ENCODE results near the gene SPNS3. TPM values are rescaled to one million over a fixed set of nuclear protein-coding genes. Genes with fewer than 3 reads are reported as not detected.

Gene SPNS3
- polyA plus RNA-seq, 1 donor from 2014 or later, result 0.94 TPM

Other genes starting within 250 kb of the SPNS3 start
- 9.4 TPM for gene ANKFY1, start 170.0 kb upstream of the SPNS3 start, polyA plus RNA-seq
- gene UBE2G1, start 67.3 kb upstream of the SPNS3 start, polyA plus RNA-seq, result 97.5 TPM
- not detected for gene SPNS2, start 64.9 kb downstream of the SPNS3 start, polyA plus RNA-seq
- gene MYBBP1A, start 121.4 kb downstream of the SPNS3 start, polyA plus RNA-seq, result 28.5 TPM
- gene GGT6, start 126.6 kb downstream of the SPNS3 start, polyA plus RNA-seq, result not detected
- not detected for gene SMTNL2, start 150.6 kb downstream of the SPNS3 start, polyA plus RNA-seq
- gene ALOX15, start 207.7 kb downstream of the SPNS3 start, polyA plus RNA-seq, result 0.41 TPM